ENCODE data around the gene MBD1.

Gene MBD1

GRCh38 chr18:50287441-50288347 is 6.4 kb upstream of the MBD1 start, which contains the start of gene CXXC1:
TSS of gene CXXC1 (minus strand) at chr18:50287692. CDS start at chr18:50287589, 103 bp downstream.
- DNase-seq (ENCODE audit: low read depth, low spot score): peak; percentile 94
- TF ChIP-seq ZNF274 (IDR thresholded peaks at IDR 0.05; ENCODE audit: low read depth, low read length): no peak
- peak; percentile 100 for TF ChIP-seq YY1 (IDR thresholded peaks at IDR 0.05; ENCODE audit: insufficient read depth, insufficient read length)
- Histone ChIP-seq H3K27me3 (ENCODE audit: insufficient read depth, insufficient read length) (no peaks in the 10 kb centered on the region), H3K9me3 (ENCODE audit: insufficient read depth, low read length) (no peaks in the 10 kb centered on the region), H3K36me3 (ENCODE audit: insufficient read depth, insufficient read length, low read length) (peaks cover 37% of the 10 kb centered on the region), H3K4me1 (ENCODE audit: insufficient read depth, insufficient read length) (no peaks in the 10 kb centered on the region), H3K4me3 (ENCODE audit: insufficient read length, low read depth) (peak within 1 kb of the TSS; percentile 92), H3K9ac (ENCODE audit: insufficient read length, low read depth) (peak within 1 kb of the TSS; percentile 93)

GRCh38 chr18:50287028-50287440 is 5.7 kb upstream of the MBD1 start:
- Histone ChIP-seq H3K27me3 (ENCODE audit: insufficient read depth, insufficient read length) (no peaks in the 10 kb centered on the region), H3K9me3 (ENCODE audit: insufficient read depth, low read length) (no peaks in the 10 kb centered on the region), H3K9ac (ENCODE audit: insufficient read length, low read depth) (peak overlapping the region; percentile 93), H3K4me3 (ENCODE audit: insufficient read length, low read depth) (peak overlapping the region; percentile 92), H3K36me3 (ENCODE audit: insufficient read depth, insufficient read length, low read length) (peaks cover 43% of the 10 kb centered on the region), H3K4me1 (ENCODE audit: insufficient read depth, insufficient read length) (peaks cover 4% of the 10 kb centered on the region)
- DNase-seq (ENCODE audit: low read depth, low spot score): no peak
- TF ChIP-seq YY1 (IDR thresholded peaks at IDR 0.05; ENCODE audit: insufficient read depth, insufficient read length) (no peak), SUZ12 (IDR thresholded peaks at IDR 0.05; ENCODE audit: extremely low read depth, insufficient read depth, insufficient read length) (no peak), ZNF274 (IDR thresholded peaks at IDR 0.05; ENCODE audit: low read depth, low read length) (no peak)

GRCh38 chr18:50286391-50287027 is 5.2 kb upstream of the MBD1 start:
- DNase-seq (ENCODE audit: low read depth, low spot score): no peak
- Histone ChIP-seq H3K4me1 (ENCODE audit: insufficient read depth, insufficient read length) (peaks cover 6% of the 10 kb centered on the region), H3K9ac (ENCODE audit: insufficient read length, low read depth) (peak overlapping the region; percentile 93), H3K27me3 (ENCODE audit: insufficient read depth, insufficient read length) (no peaks in the 10 kb centered on the region), H3K4me3 (ENCODE audit: insufficient read length, low read depth) (peak overlapping the region; percentile 92), H3K36me3 (ENCODE audit: insufficient read depth, insufficient read length, low read length) (peaks cover 45% of the 10 kb centered on the region), H3K9me3 (ENCODE audit: insufficient read depth, low read length) (no peaks in the 10 kb centered on the region)
- TF ChIP-seq SUZ12 (IDR thresholded peaks at IDR 0.05; ENCODE audit: extremely low read depth, insufficient read depth, insufficient read length) (no peak), ZNF274 (IDR thresholded peaks at IDR 0.05; ENCODE audit: low read depth, low read length) (no peak), YY1 (IDR thresholded peaks at IDR 0.05; ENCODE audit: insufficient read depth, insufficient read length) (no peak)

GRCh38 chr18:50285631-50286321 is 4.5 kb upstream of the MBD1 start:
- Histone ChIP-seq H3K4me3 (ENCODE audit: insufficient read length, low read depth) (peak overlapping the region; percentile 4), H3K9ac (ENCODE audit: insufficient read length, low read depth) (peak overlapping the region; percentile 93), H3K36me3 (ENCODE audit: insufficient read depth, insufficient read length, low read length) (peaks cover 45% of the 10 kb centered on the region), H3K4me1 (ENCODE audit: insufficient read depth, insufficient read length) (peaks cover 6% of the 10 kb centered on the region), H3K27me3 (ENCODE audit: insufficient read depth, insufficient read length) (no peaks in the 10 kb centered on the region), H3K9me3 (ENCODE audit: insufficient read depth, low read length) (no peaks in the 10 kb centered on the region)
- no peak for DNase-seq (ENCODE audit: low read depth, low spot score)
- TF ChIP-seq ZNF274 (IDR thresholded peaks at IDR 0.05; ENCODE audit: low read depth, low read length) (no peak), YY1 (IDR thresholded peaks at IDR 0.05; ENCODE audit: insufficient read depth, insufficient read length) (no peak), SUZ12 (IDR thresholded peaks at IDR 0.05; ENCODE audit: extremely low read depth, insufficient read depth, insufficient read length) (no peak)

- no peaks in the 10 kb centered on the region for H3K9me3 ChIP-seq (ENCODE audit: insufficient read depth, low read length)
- peaks cover 6% of the 10 kb centered on the region for H3K4me1 ChIP-seq (ENCODE audit: insufficient read depth, insufficient read length)
- no peak for TF ChIP-seq SUZ12 (IDR thresholded peaks at IDR 0.05; ENCODE audit: extremely low read depth, insufficient read depth, insufficient read length)
- no peak for TF ChIP-seq YY1 (IDR thresholded peaks at IDR 0.05; ENCODE audit: insufficient read depth, insufficient read length)
- no peak for TF ChIP-seq ZNF274 (IDR thresholded peaks at IDR 0.05; ENCODE audit: low read depth, low read length)
- no peak for DNase-seq (ENCODE audit: low read depth, low spot score)
- H3K36me3 ChIP-seq (ENCODE audit: insufficient read depth, insufficient read length, low read length): peaks cover 45% of the 10 kb centered on the region
- no peaks in the 10 kb centered on the region for H3K27me3 ChIP-seq (ENCODE audit: insufficient read depth, insufficient read length)
- no peak overlapping the region for H3K4me3 ChIP-seq (ENCODE audit: insufficient read length, low read depth)
- H3K9ac ChIP-seq (ENCODE audit: insufficient read length, low read depth): no peak overlapping the region
These were observed 3.7 kb upstream of the MBD1 start for GRCh38 chr18:50285071-50285470.

- TF ChIP-seq ZNF274 (IDR thresholded peaks at IDR 0.05; ENCODE audit: low read depth, low read length): no peak
- TF ChIP-seq SUZ12 (IDR thresholded peaks at IDR 0.05; ENCODE audit: extremely low read depth, insufficient read depth, insufficient read length): no peak
- TF ChIP-seq YY1 (IDR thresholded peaks at IDR 0.05; ENCODE audit: insufficient read depth, insufficient read length): no peak
- Histone ChIP-seq H3K9ac (ENCODE audit: insufficient read length, low read depth) (no peak overlapping the region), H3K4me3 (ENCODE audit: insufficient read length, low read depth) (no peak overlapping the region), H3K9me3 (ENCODE audit: insufficient read depth, low read length) (no peaks in the 10 kb centered on the region), H3K27me3 (ENCODE audit: insufficient read depth, insufficient read length) (no peaks in the 10 kb centered on the region), H3K36me3 (ENCODE audit: insufficient read depth, insufficient read length, low read length) (peaks cover 49% of the 10 kb centered on the region), H3K4me1 (ENCODE audit: insufficient read depth, insufficient read length) (peaks cover 6% of the 10 kb centered on the region)
- DNase-seq (ENCODE audit: low read depth, low spot score): no peak
These were observed 3.0 kb upstream of the MBD1 start for GRCh38 chr18:50284255-50284885.

All from NT2/D1 (cell line).